Fibroblast of the aortic adventitia (primary cell): Measurements from ENCODE around the gene TRIM62. TPM values are rescaled to one million over a fixed set of nuclear protein-coding genes. Genes with fewer than 3 reads are reported as not detected.
"Not testable (repeated sequence)": the region's sequence is repeated elsewhere in the genome, so short reads cannot be mapped to it uniquely, and the experiment has no call there.

Source experiments
- DNase-seq: peaks from one replicate; pipeline ENCODE4 v3.0.0-alpha.2; 2010; ENCODE audit warnings: low read depth
- H3K4me3 ChIP-seq: 2 replicates; pipeline ENCODE4 v1.5.1; 2011; ENCODE audit warnings: low read depth, mild to moderate bottlenecking, control low read depth, low read length, moderate library complexity
- CTCF ChIP-seq: IDR thresholded peaks from 2 replicates; pipeline ENCODE4 v1.5.1; 2011; ENCODE audit warnings: mild to moderate bottlenecking, low read length, control low read depth, inconsistent platforms; ENCODE audit not compliant: insufficient read depth
- total RNA-seq: library from RNA; depleted of rRNA; stranded (reverse); fragments of >200 nt; gene quantifications from 2 replicates; pipeline ENCODE4 v1.2.3, GENCODE V29; 2012; ENCODE audit warnings: low replicate concordance

Gene TRIM62
- total RNA-seq, 1 donor = 3.1 TPM

- no peak for DNase-seq
- H3K4me3 ChIP-seq = no peak overlapping the region
- TF ChIP-seq CTCF = no peak
Observed at GRCh38 chr1:33141216-33141615, 40.6 kb downstream of the TRIM62 start.

- TF ChIP-seq CTCF = peak; percentile 28
- H3K4me3 ChIP-seq = no peak overlapping the region
- DNase-seq = no peak
Observed at GRCh38 chr1:33140153-33141149, 41.4 kb downstream of the TRIM62 start.

GRCh38 chr1:33137800-33138199 is 44.0 kb downstream of the TRIM62 start:
- no peak for DNase-seq
- TF ChIP-seq CTCF = peak; percentile 59
- no peak overlapping the region for H3K4me3 ChIP-seq

GRCh38 chr1:33136041-33136440 is 45.8 kb downstream of the TRIM62 start:
- not testable (repeated sequence) for H3K4me3 ChIP-seq, DNase-seq

GRCh38 chr1:33133478-33134105 is 48.3 kb downstream of the TRIM62 start:
- no peak overlapping the region for H3K4me3 ChIP-seq
- DNase-seq = no peak
- TF ChIP-seq CTCF = no peak

- TF ChIP-seq CTCF = no peak
- no peak overlapping the region for H3K4me3 ChIP-seq
- DNase-seq = no peak
Observed at GRCh38 chr1:33132549-33132948, 49.3 kb downstream of the TRIM62 start.

- no peak for TF ChIP-seq CTCF
- DNase-seq = no peak
Observed at GRCh38 chr1:33131191-33131590, 50.7 kb downstream of the TRIM62 start.

More at GRCh38 chr1:33131191-33131590, 50.7 kb downstream of the TRIM62 start:
- no peak overlapping the region for H3K4me3 ChIP-seq
